ENCODE results near the gene SLC22A4. TPM values are rescaled to one million over a fixed set of nuclear protein-coding genes. Genes with fewer than 3 reads are reported as not detected.

Gene SLC22A4
- total RNA-seq, 1 experiment from 2014 or later = 0.72 TPM

DNA sequence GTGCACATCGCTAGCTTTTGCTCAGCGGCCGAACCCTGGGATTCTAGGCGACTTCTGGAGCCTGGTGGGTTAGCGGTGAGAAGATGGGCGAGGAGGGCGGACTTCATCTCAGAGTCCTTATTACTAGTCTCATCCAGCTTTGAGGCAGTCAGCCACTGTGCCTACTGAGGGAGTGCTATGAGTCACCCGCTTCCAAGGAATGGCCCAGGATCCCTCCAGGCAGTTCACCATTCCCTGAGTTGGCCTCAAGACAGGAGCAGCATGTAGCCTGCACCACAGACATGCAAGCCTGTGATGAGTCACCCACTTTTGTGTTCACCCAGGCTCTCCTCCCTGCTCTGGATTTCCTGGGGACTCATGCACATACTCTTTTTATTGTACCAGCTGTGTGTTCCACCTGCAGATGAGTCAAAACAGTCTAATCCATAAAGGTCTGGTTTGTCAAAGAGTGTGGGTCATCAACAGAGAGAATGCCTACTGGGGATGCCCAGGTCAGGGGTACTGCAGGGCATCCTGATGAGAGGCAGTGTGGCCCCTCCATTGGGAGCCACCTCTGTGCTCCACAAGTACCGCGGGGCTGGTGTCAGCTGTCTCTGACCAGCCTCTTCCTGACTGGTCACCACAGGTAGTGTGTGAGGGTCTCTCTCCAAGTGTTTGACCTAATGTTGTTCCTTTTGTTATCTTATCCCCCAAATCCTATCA, 95.5 kb downstream of the SLC22A4 start:
- Histone ChIP-seq H3K23me2 (ENCODE audit: insufficient read length, low read depth, low read length, poor library complexity, severe bottlenecking) (no peaks in the 10 kb centered on the region), H3K79me2 (ENCODE audit: insufficient read depth, low read length) (no peaks in the 10 kb centered on the region), H2BK5ac (ENCODE audit: insufficient read length, low read length) (no peak overlapping the region), H3K79me1 (ENCODE audit: insufficient read depth, low read depth, low read length, poor library complexity, severe bottlenecking) (no peaks in the 10 kb centered on the region), H3K27me3 (ENCODE audit: insufficient read depth, low read length) (no peaks in the 10 kb centered on the region), H4K20me1 (ENCODE audit: control insufficient read depth, insufficient read depth, insufficient read length) (no peaks in the 10 kb centered on the region), H3T11ph (ENCODE audit: low read length) (no peak overlapping the region), H3K56ac (ENCODE audit: insufficient read length, low read depth, low read length) (no peak overlapping the region), H3K23ac (ENCODE audit: insufficient read length, low read depth, low read length) (no peak overlapping the region), H4K91ac (ENCODE audit: insufficient read length, low read depth, low read length) (no peak overlapping the region), H2AFZ (ENCODE audit: low read length) (no peak overlapping the region), H2BK20ac (ENCODE audit: low read depth, low read length, poor library complexity, severe bottlenecking) (no peak overlapping the region), H3K4me1 (ENCODE audit: insufficient read depth, low read length) (no peaks in the 10 kb centered on the region), H4K8ac (replicated peaks; ENCODE audit: insufficient read length, low read depth, low read length) (no peak overlapping the region), H2BK15ac (ENCODE audit: low read depth, low read length) (no peak overlapping the region), H3K27ac (ENCODE audit: insufficient read length, low read depth, low read length) (no peak overlapping the region), H3K4ac (ENCODE audit: low read depth, low read length) (no peak overlapping the region), H3K14ac (ENCODE audit: insufficient read depth, low read length) (no peak overlapping the region; the same call in 1 of the 2 replicates), H3K4me2 (ENCODE audit: insufficient read depth, insufficient read length, low read length) (no peak overlapping the region), H3K9me3 (ENCODE audit: control insufficient read depth, low read depth, low read length) (no peaks in the 10 kb centered on the region), H2AK5ac (ENCODE audit: insufficient read length, low read length) (no peak overlapping the region), H4K5ac (ENCODE audit: insufficient read length, low read depth, low read length) (no peak overlapping the region), H3K18ac (ENCODE audit: insufficient read length, low read depth, low read length) (no peak overlapping the region), H2BK120ac (ENCODE audit: low read depth, low read length, poor library complexity, severe bottlenecking) (no peak overlapping the region), H2BK12ac (ENCODE audit: insufficient read length, low read depth, low read length) (no peak overlapping the region), H3K9ac (ENCODE audit: extremely low read depth, insufficient read length, low read length) (no peak overlapping the region)
- no peak for DNase-seq
- H3K27me3 Mint-ChIP-seq (ENCODE audit: low read depth) = no peaks in the 10 kb centered on the region
- peaks cover 8 to 11% of the 10 kb centered on the region in 2 experiments for H3K4me1 Mint-ChIP-seq
- no peaks in the 10 kb centered on the region for H3K9me3 Mint-ChIP-seq
- H3K36me3 Mint-ChIP-seq (ENCODE audit: insufficient read depth in 1 of 3, low read depth in 3 of 3) = no peaks in the 10 kb centered on the region; a peak in 2 of 7 replicates
- TF ChIP-seq, protein P1, sequence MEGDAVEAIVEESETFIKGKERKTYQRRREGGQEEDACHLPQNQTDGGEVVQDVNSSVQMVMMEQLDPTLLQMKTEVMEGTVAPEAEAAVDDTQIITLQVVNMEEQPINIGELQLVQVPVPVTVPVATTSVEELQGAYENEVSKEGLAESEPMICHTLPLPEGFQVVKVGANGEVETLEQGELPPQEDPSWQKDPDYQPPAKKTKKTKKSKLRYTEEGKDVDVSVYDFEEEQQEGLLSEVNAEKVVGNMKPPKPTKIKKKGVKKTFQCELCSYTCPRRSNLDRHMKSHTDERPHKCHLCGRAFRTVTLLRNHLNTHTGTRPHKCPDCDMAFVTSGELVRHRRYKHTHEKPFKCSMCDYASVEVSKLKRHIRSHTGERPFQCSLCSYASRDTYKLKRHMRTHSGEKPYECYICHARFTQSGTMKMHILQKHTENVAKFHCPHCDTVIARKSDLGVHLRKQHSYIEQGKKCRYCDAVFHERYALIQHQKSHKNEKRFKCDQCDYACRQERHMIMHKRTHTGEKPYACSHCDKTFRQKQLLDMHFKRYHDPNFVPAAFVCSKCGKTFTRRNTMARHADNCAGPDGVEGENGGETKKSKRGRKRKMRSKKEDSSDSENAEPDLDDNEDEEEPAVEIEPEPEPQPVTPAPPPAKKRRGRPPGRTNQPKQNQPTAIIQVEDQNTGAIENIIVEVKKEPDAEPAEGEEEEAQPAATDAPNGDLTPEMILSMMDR (conservative IDR thresholded peaks at IDR 0.05) = no peak
- no peak overlapping the region for H3K4me3 Mint-ChIP-seq
- H3K27ac Mint-ChIP-seq = no peak overlapping the region; a peak in 1 of 7 replicates
- no CpG with 5 or more reads among the region's 10 CpGs for WGBS (ENCODE audit: extremely low coverage, insufficient read length, low lambda C conversion rate)

All from H9 (cell line).